ENCODE data around the gene ADAM12. TPM values are rescaled to one million over a fixed set of nuclear protein-coding genes. Genes with fewer than 3 reads are reported as not detected.

The ADAM12 gene
- total RNA-seq, 1 donor from 2014 or later, result 0.98 TPM

DNA sequence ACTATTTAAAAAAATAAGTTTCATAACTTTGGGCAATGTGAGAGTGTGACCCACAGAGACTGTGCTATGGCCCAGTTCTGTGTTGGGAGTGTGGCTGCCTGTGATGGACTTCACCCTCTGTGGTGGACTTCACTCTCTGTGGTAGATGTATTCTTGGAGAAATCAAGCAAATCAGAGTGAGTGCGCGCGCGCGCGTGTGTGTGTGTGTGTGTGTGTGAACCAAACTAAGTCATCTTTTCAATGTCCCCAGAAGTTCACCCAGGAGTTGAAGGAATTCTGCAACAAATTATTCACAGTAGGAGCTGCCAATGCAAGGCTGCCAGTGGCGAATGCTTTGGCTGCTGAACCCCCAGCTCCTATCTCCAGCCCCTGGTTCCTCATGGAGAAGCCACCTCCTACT, 184.5 kb downstream of the ADAM12 start:
- Histone ChIP-seq H3K4me3 (no peak overlapping the region), H3K27me3 (no peaks in the 10 kb centered on the region), H3K27ac (no peak overlapping the region), H3K9me3 (no peaks in the 10 kb centered on the region), H3K4me1 (no peaks in the 10 kb centered on the region), H3K36me3 (no peaks in the 10 kb centered on the region)
- DNase-seq (no peak), ATAC-seq (no peak)
- intact Hi-C loops (cut with DNase I), result no loop called here
- TF ChIP-seq, protein P1, sequence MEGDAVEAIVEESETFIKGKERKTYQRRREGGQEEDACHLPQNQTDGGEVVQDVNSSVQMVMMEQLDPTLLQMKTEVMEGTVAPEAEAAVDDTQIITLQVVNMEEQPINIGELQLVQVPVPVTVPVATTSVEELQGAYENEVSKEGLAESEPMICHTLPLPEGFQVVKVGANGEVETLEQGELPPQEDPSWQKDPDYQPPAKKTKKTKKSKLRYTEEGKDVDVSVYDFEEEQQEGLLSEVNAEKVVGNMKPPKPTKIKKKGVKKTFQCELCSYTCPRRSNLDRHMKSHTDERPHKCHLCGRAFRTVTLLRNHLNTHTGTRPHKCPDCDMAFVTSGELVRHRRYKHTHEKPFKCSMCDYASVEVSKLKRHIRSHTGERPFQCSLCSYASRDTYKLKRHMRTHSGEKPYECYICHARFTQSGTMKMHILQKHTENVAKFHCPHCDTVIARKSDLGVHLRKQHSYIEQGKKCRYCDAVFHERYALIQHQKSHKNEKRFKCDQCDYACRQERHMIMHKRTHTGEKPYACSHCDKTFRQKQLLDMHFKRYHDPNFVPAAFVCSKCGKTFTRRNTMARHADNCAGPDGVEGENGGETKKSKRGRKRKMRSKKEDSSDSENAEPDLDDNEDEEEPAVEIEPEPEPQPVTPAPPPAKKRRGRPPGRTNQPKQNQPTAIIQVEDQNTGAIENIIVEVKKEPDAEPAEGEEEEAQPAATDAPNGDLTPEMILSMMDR (IDR thresholded peaks at IDR 0.05), result no peak

DNA sequence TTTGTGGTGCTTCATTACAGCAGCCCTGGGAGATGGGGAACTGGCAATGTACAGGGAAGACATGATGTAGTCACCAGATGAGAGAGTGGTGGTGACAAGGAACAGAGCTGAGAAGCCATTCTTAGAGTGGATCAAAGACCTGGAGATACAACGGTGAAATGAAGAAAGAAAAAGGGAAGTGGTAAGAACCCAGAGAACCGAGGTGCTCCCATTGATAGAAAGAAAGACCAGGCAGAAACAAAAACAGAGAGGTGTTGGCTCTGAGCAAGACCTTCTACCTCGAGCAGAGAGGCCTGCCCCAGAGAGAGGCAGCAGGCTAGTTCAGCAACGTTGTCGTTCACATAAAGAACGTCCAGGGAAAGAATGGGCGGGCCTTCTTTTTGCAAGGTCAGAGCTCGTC, 186.7 kb downstream of the ADAM12 start:
- no peak overlapping the region for H3K27ac ChIP-seq
- no peak for DNase-seq
- H3K27me3 ChIP-seq, result no peaks in the 10 kb centered on the region
- intact Hi-C loops (cut with DNase I), result no loop called here
- H3K4me3 ChIP-seq, result no peak overlapping the region
- ATAC-seq, result no peak
- no peaks in the 10 kb centered on the region for H3K36me3 ChIP-seq
- no peaks in the 10 kb centered on the region for H3K4me1 ChIP-seq
- no peaks in the 10 kb centered on the region for H3K9me3 ChIP-seq
- TF ChIP-seq, protein P1 (IDR thresholded peaks at IDR 0.05), result no peak

DNA sequence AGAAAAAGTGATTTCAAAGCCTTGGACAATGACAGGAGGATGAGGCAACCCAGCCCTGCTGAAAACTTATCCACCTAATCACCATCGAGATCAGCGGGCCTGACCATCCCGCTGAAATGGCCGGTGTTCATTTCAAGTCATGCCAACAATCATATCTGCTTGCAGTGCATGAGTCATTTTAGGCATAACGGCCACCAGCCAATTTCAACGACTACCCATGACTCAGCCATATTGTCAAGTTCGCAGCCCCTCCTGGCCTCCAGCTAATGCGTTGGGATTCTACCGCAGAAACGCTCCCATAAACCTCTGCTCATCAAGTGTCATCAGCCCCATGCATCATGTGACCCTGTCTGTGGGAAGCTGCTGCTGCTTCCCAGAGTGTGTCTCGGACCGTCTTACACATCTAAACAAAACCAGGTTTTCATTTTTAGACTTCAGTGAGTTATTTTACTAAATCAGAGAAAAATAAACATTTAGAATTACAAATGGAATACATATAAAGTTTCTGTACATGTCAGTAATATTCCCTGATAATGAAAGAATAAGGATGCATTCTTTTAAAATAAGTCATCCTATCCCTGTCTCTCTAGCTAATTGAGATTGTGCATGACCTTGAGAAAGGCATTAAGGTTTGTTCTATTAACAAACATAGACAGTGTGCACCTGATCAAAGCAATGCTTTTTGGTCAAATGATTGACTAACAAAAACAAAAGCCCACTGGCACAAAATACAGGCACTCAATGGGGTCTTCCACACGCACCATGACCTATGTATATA, 188.9 kb downstream of the ADAM12 start:
- Histone ChIP-seq H3K27me3 (no peaks in the 10 kb centered on the region), H3K4me3 (no peak overlapping the region), H3K9me3 (no peaks in the 10 kb centered on the region), H3K4me1 (no peaks in the 10 kb centered on the region), H3K36me3 (no peaks in the 10 kb centered on the region), H3K27ac (no peak overlapping the region)
- ATAC-seq, result no peak
- TF ChIP-seq, protein P1 (IDR thresholded peaks at IDR 0.05), result no peak
- DNase-seq, result no peak
- intact Hi-C loops (cut with DNase I), result no loop called here

DNA sequence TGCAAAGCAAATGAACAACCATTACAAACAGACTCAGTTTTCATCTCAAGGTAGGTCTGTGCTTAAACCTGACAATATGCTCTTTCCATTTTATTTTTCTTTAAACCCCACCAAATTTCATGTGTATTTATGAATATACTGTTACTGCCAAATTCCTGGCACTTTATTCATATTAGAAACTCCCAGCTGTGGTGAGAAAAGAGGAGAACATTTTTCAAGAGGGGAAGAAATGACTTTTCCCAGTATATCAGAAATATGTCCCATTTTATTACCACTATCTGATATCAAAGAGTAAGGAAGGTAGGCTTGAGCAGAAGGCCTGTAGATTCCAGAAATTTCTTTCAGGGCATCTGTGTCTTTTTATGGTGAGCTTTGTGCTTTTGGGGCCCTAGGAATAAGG, 189.6 kb downstream of the ADAM12 start:
- Histone ChIP-seq H3K27me3 (no peaks in the 10 kb centered on the region), H3K27ac (no peak overlapping the region), H3K4me3 (no peak overlapping the region), H3K9me3 (no peaks in the 10 kb centered on the region), H3K4me1 (no peaks in the 10 kb centered on the region), H3K36me3 (no peaks in the 10 kb centered on the region)
- intact Hi-C loops (cut with DNase I), result no loop called here
- TF ChIP-seq, protein P1 (IDR thresholded peaks at IDR 0.05), result no peak
- no peak for ATAC-seq
- DNase-seq, result no peak

DNA sequence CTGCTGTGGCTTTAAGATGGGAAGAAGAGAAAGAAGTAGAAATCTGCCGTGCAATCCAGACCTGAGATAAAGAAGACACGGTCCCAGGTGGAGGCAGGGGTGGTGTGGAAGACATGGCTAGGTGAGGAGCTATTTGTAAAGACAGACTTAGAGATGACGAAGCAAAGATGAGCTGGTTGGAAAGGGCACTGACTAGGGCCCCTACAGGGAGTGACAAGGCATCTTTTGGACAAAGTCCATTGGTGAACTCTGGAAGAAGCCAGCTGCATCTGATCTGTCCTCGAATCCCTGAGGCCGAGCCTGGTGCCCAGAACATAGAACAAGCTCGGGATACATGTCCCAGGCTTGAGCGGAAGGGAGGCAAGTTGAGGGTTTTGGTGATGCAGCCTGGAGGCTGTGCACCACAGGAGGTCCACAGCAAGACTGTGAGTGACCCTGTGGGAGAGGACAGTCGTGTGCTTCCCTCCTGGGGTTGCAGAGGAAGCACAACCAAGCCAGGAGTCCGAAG, 191.2 kb downstream of the ADAM12 start:
- Histone ChIP-seq H3K36me3 (no peaks in the 10 kb centered on the region), H3K27ac (no peak overlapping the region), H3K9me3 (no peaks in the 10 kb centered on the region), H3K27me3 (no peaks in the 10 kb centered on the region), H3K4me1 (no peaks in the 10 kb centered on the region), H3K4me3 (no peak overlapping the region)
- DNase-seq (no peak), ATAC-seq (no peak)
- TF ChIP-seq, protein P1 (IDR thresholded peaks at IDR 0.05), result no peak
- intact Hi-C loops (cut with DNase I), result no loop called here

Measured in upper lobe of right lung (tissue), 1 donor.